T-helper 22 cell (primary cell): ENCODE measurements around the gene PRKCQ.
"Not testable (repeated sequence)": the region's sequence is repeated elsewhere in the genome, so short reads cannot be mapped to it uniquely, and the experiment has no call there.

ENCODE experiments used
- DNase-seq: peaks from one replicate; pipeline ENCODE4 v3.0.0-alpha.2; 2020; ENCODE audit warnings: low read depth

PRKCQ gene

GRCh38 chr10:6383096-6383812 is 196.8 kb downstream of the PRKCQ start:
- DNase-seq = no peak

DNA sequence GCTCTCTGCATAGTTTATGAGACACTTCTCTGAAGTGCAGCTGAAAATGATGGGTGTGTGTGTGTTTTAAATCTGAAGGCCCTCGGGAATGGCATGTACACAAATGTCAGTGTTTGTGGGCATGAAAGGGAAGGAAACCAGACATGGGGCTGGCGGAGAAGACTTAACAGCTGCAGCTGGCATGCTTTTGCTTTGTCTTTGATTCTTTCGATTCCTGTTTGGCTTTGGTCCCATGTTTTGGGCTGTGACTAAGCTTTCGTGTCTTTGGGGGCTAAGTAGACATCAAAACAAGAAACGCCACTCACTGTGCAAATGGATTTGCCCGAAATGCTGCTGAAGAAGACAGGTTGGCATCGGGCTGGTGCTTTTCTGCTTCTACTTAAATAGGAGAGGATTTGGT is 198.0 kb downstream of the PRKCQ start:
- no peak for DNase-seq

- DNase-seq = not testable (repeated sequence)
Observed at GRCh38 chr10:6380478-6380877, 199.6 kb downstream of the PRKCQ start.

- DNase-seq = no peak
Observed at GRCh38 chr10:6379015-6379776, 200.9 kb downstream of the PRKCQ start.
